Measurements from ENCODE around the gene CA5B. TPM values are rescaled to one million over a fixed set of nuclear protein-coding genes. Genes with fewer than 3 reads are reported as not detected.

CA5B gene
- total RNA-seq, 1 experiment from 2014 or later, result 8.3 TPM

DNA sequence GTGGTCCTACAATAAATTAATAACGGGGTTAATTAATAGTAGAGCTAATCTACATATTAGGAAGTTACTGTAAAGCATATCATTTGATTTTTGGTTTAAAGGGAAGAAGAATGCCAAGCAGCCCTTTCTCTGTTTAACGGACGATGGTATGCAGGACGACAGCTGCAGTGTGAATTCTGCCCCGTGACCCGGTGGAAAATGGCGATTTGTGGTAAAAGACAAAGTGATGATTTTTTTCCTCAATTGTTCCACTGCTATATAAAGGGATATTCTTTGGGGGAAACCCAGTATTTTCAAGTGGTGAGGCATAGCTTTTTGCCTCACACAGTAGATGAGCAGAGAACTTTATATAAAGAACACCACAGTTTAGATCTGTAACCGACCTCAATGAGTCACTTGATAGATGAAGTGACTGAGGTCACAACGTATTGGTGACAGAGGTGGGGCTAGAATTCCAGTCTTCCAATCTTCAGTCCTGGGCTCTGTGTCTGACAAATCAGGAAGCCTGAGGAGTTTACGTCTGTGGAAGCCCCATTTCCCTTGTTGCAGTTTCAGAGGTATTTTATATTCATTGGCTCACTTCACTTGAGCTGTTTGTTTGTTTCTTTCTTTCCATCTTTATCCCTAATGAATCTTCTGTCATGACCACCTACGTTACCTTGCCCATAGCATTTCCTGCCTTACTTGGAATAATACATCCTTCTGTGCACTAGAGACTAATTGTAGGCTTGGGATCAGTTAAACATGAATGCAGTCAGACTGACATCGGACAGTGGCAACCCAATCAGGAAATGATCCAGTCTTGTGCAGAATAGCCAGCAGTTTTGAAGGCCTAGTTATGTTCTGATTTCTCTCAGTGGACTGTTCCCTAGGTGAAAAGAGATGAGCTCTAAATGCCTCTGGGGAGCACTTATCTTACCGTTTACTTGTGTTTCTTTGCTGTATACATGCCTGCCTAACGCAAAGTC, 82.3 kb downstream of the CA5B start:
- peak overlapping the region in 2 of 3 experiments; percentile 11 to 35; a peak in 2 of 7 replicates for H3K27ac Mint-ChIP-seq
- Histone ChIP-seq H2BK5ac (ENCODE audit: insufficient read length, low read length) (no peak overlapping the region), H2BK120ac (ENCODE audit: low read depth, low read length, poor library complexity, severe bottlenecking) (no peak overlapping the region), H3K23me2 (ENCODE audit: insufficient read length, low read depth, low read length, poor library complexity, severe bottlenecking) (no peaks in the 10 kb centered on the region), H3T11ph (ENCODE audit: low read length) (no peak overlapping the region), H3K4me2 (ENCODE audit: insufficient read depth, insufficient read length, low read length) (no peak overlapping the region), H3K9ac (ENCODE audit: extremely low read depth, insufficient read length, low read length) (no peak overlapping the region), H4K91ac (ENCODE audit: insufficient read length, low read depth, low read length) (no peak overlapping the region), H4K5ac (ENCODE audit: insufficient read length, low read depth, low read length) (no peak overlapping the region), H3K23ac (ENCODE audit: insufficient read length, low read depth, low read length) (no peak overlapping the region), H2BK20ac (ENCODE audit: low read depth, low read length, poor library complexity, severe bottlenecking) (no peak overlapping the region), H2BK15ac (ENCODE audit: low read depth, low read length) (no peak overlapping the region), H2BK12ac (ENCODE audit: insufficient read length, low read depth, low read length) (no peak overlapping the region), H3K18ac (ENCODE audit: insufficient read length, low read depth, low read length) (no peak overlapping the region), H2AFZ (ENCODE audit: low read length) (no peak overlapping the region), H3K27me3 (ENCODE audit: insufficient read depth, low read length) (no peaks in the 10 kb centered on the region), H3K79me1 (ENCODE audit: insufficient read depth, low read depth, low read length, poor library complexity, severe bottlenecking) (no peaks in the 10 kb centered on the region), H3K9me3 (ENCODE audit: control insufficient read depth, low read depth, low read length) (no peaks in the 10 kb centered on the region), H3K14ac (ENCODE audit: insufficient read depth, low read length) (no peak overlapping the region), H3K56ac (ENCODE audit: insufficient read length, low read depth, low read length) (no peak overlapping the region), H3K27ac (ENCODE audit: insufficient read length, low read depth, low read length) (no peak overlapping the region), H3K79me2 (ENCODE audit: insufficient read depth, low read length) (no peaks in the 10 kb centered on the region), H3K4ac (ENCODE audit: low read depth, low read length) (no peak overlapping the region), H4K8ac (replicated peaks; ENCODE audit: insufficient read length, low read depth, low read length) (no peak overlapping the region), H3K4me1 (ENCODE audit: insufficient read depth, low read length) (peaks cover 11% of the 10 kb centered on the region; the same call in 1 of the 2 replicates), H2AK5ac (ENCODE audit: insufficient read length, low read length) (no peak overlapping the region), H4K20me1 (ENCODE audit: control insufficient read depth, insufficient read depth, insufficient read length) (no peaks in the 10 kb centered on the region)
- H3K4me3 Mint-ChIP-seq, result no peak overlapping the region
- H3K36me3 Mint-ChIP-seq (ENCODE audit: insufficient read depth in 1 of 3, low read depth in 3 of 3), result peaks cover 35 to 63% (median 52%) of the 10 kb centered on the region in 3 experiments
- TF ChIP-seq CTCF (conservative IDR thresholded peaks at IDR 0.05), result no peak
- DNase-seq, result no peak
- H3K4me1 Mint-ChIP-seq, result peaks cover 17 to 25% of the 10 kb centered on the region in 2 experiments
- H3K9me3 Mint-ChIP-seq, result no peaks in the 10 kb centered on the region
- no peaks in the 10 kb centered on the region for H3K27me3 Mint-ChIP-seq (ENCODE audit: low read depth)
- WGBS (ENCODE audit: extremely low coverage, insufficient read length, low lambda C conversion rate), result no CpG with 5 or more reads among the region's 14 CpGs

Measured in H9 (cell line).